Islet of Langerhans (tissue), 1 donor: Measurements from ENCODE around the gene ADAMTS2.

ENCODE experiments used
- FAIRE-seq: peaks from one replicate; lab custom pipeline; 2011; peaks lifted over from hg19 to GRCh38; lab: Jason Lieb, UNC

The ADAMTS2 gene

GRCh38 chr5:179080724-179081123 is 264.5 kb downstream of the ADAMTS2 start:
- no peak for FAIRE-seq

- no peak for FAIRE-seq
These were observed 265.9 kb downstream of the ADAMTS2 start for GRCh38 chr5:179079165-179079987.

- no peak for FAIRE-seq
These were observed 279.6 kb downstream of the ADAMTS2 start for GRCh38 chr5:179065703-179066102.

GRCh38 chr5:179061025-179061424 is 284.2 kb downstream of the ADAMTS2 start:
- FAIRE-seq = no peak
